ENCODE measurements around the gene GDNF.

DNA sequence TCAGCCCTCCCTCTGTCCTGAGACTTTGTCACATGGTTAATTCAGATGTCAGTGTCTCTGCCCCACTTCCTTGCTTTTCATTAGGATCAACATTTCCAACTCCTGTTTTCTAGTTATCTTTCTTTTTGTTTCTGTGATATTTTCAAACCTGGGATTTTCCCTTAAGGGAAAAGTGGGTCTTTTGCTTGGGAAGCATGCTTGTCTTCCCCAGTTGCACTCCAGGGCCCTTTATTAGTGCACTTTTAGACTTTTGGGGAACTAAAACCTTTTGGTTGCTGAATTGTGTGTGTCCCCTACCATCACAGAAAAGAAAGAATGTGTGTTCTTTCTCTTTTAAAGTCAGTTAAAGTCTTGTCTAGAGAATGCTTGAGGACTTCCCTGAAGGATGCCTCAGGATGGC is 18.4 kb upstream of the GDNF start:
- TF ChIP-seq, protein P1, sequence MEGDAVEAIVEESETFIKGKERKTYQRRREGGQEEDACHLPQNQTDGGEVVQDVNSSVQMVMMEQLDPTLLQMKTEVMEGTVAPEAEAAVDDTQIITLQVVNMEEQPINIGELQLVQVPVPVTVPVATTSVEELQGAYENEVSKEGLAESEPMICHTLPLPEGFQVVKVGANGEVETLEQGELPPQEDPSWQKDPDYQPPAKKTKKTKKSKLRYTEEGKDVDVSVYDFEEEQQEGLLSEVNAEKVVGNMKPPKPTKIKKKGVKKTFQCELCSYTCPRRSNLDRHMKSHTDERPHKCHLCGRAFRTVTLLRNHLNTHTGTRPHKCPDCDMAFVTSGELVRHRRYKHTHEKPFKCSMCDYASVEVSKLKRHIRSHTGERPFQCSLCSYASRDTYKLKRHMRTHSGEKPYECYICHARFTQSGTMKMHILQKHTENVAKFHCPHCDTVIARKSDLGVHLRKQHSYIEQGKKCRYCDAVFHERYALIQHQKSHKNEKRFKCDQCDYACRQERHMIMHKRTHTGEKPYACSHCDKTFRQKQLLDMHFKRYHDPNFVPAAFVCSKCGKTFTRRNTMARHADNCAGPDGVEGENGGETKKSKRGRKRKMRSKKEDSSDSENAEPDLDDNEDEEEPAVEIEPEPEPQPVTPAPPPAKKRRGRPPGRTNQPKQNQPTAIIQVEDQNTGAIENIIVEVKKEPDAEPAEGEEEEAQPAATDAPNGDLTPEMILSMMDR (IDR thresholded peaks at IDR 0.05): no peak
- TF ChIP-seq, protein P2, sequence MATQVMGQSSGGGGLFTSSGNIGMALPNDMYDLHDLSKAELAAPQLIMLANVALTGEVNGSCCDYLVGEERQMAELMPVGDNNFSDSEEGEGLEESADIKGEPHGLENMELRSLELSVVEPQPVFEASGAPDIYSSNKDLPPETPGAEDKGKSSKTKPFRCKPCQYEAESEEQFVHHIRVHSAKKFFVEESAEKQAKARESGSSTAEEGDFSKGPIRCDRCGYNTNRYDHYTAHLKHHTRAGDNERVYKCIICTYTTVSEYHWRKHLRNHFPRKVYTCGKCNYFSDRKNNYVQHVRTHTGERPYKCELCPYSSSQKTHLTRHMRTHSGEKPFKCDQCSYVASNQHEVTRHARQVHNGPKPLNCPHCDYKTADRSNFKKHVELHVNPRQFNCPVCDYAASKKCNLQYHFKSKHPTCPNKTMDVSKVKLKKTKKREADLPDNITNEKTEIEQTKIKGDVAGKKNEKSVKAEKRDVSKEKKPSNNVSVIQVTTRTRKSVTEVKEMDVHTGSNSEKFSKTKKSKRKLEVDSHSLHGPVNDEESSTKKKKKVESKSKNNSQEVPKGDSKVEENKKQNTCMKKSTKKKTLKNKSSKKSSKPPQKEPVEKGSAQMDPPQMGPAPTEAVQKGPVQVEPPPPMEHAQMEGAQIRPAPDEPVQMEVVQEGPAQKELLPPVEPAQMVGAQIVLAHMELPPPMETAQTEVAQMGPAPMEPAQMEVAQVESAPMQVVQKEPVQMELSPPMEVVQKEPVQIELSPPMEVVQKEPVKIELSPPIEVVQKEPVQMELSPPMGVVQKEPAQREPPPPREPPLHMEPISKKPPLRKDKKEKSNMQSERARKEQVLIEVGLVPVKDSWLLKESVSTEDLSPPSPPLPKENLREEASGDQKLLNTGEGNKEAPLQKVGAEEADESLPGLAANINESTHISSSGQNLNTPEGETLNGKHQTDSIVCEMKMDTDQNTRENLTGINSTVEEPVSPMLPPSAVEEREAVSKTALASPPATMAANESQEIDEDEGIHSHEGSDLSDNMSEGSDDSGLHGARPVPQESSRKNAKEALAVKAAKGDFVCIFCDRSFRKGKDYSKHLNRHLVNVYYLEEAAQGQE (IDR thresholded peaks at IDR 0.05; ENCODE audit: insufficient read depth in 1 of 2, low read depth in 2 of 2, low read length in 1 of 2): no peak
- TF ChIP-seq POLR2AphosphoS5 (IDR thresholded peaks at IDR 0.05; ENCODE audit: low read depth, low read length) (no peak), TCF7L2 (IDR thresholded peaks at IDR 0.05; ENCODE audit: low read depth, low read length) (no peak)

Measured in Panc1 (cell line).